Mesendoderm (in vitro differentiated cells): ENCODE data around the gene ZNF579.
"Not testable (repeated sequence)": the region's sequence is repeated elsewhere in the genome, so short reads cannot be mapped to it uniquely, and the experiment has no call there.

Experiments used
- DNase-seq: peaks from one replicate; pipeline ENCODE4 v3.0.0; 2013
- H2AK5ac ChIP-seq: 2 replicates; pipeline ENCODE4 v1.6.1; 2013; ENCODE audit warnings: low read length, inconsistent platforms
- H2BK120ac ChIP-seq: 2 replicates; pipeline ENCODE4 v1.6.1; 2013; ENCODE audit warnings: low read depth, mild to moderate bottlenecking, low read length, moderate library complexity, mixed read lengths
- H2BK15ac ChIP-seq: replicated peaks from 2 replicates; pipeline ENCODE4 v1.6.1; 2013; ENCODE audit warnings: low read depth, mild to moderate bottlenecking, moderate library complexity
- H2BK5ac ChIP-seq: 2 replicates; pipeline ENCODE4 v1.6.1; 2013; ENCODE audit warnings: low read length, inconsistent platforms
- H3K18ac ChIP-seq: 2 replicates; pipeline ENCODE4 v1.6.1; 2013; ENCODE audit warnings: mild to moderate bottlenecking, low read length, mixed read lengths
- H3K23ac ChIP-seq: one replicate; pipeline ENCODE4 v1.6.1; 2013; ENCODE audit warnings: low read length
- H3K27ac ChIP-seq: 2 replicates; pipeline ENCODE4 v1.5.1; 2013; ENCODE audit warnings: low read depth, mild to moderate bottlenecking, inconsistent platforms, low read length, moderate library complexity
- H3K27me3 ChIP-seq: 2 replicates; pipeline ENCODE4 v1.6.1; 2013; ENCODE audit warnings: low read length, control low read depth, mild to moderate bottlenecking, inconsistent platforms; ENCODE audit not compliant: insufficient read depth, poor library complexity
- H3K36me3 ChIP-seq: 2 replicates; pipeline ENCODE4 v1.6.1; 2013; ENCODE audit warnings: low read length, inconsistent platforms; ENCODE audit not compliant: control insufficient read depth, insufficient read depth
- H3K4ac ChIP-seq: one replicate; pipeline ENCODE4 v1.6.1; 2013; ENCODE audit warnings: low read depth, mild to moderate bottlenecking, low read length, moderate library complexity
- H3K4me1 ChIP-seq: 2 replicates; pipeline ENCODE4 v1.6.1; 2013; ENCODE audit warnings: low read depth, low read length, inconsistent platforms; ENCODE audit not compliant: control insufficient read depth
- H3K4me2 ChIP-seq: 2 replicates; pipeline ENCODE4 v1.6.1; 2013; ENCODE audit warnings: low read length
- H3K4me3 ChIP-seq: 2 replicates; pipeline ENCODE4 v1.5.1; 2013; ENCODE audit warnings: mild to moderate bottlenecking, low read length
- H3K56ac ChIP-seq: one replicate; pipeline ENCODE4 v1.6.1; 2013; ENCODE audit warnings: low read length
- H3K79me1 ChIP-seq: 2 replicates; pipeline ENCODE4 v1.6.1; 2013; ENCODE audit warnings: low read length, inconsistent platforms
- H3K79me2 ChIP-seq: 2 replicates; pipeline ENCODE4 v1.6.1; 2013; ENCODE audit warnings: mild to moderate bottlenecking, low read length; ENCODE audit not compliant: control insufficient read depth, insufficient read depth
- H3K9ac ChIP-seq: 2 replicates; pipeline ENCODE4 v1.6.1; 2013; ENCODE audit warnings: low read length, inconsistent platforms
- H4K5ac ChIP-seq: one replicate; pipeline ENCODE4 v1.6.1; 2013; ENCODE audit warnings: low read length
- H4K8ac ChIP-seq: one replicate; pipeline ENCODE4 v1.6.1; 2013; ENCODE audit warnings: low read depth, mild to moderate bottlenecking, control low read depth, low read length, moderate library complexity
- WGBS: extraction: QIAGEN DNeasy Blood & Tissue Kit; methylation state at CpG from one replicate; pipeline ENCODE4 v1.1.7; 2013; ENCODE audit warnings: low lambda C conversion rate, missing lambda C conversion rate; ENCODE audit not compliant: insufficient coverage; ENCODE audit errors: extremely low coverage; 5-methylcytosine and 5-hydroxymethylcytosine counted together

ZNF579 gene

DNA sequence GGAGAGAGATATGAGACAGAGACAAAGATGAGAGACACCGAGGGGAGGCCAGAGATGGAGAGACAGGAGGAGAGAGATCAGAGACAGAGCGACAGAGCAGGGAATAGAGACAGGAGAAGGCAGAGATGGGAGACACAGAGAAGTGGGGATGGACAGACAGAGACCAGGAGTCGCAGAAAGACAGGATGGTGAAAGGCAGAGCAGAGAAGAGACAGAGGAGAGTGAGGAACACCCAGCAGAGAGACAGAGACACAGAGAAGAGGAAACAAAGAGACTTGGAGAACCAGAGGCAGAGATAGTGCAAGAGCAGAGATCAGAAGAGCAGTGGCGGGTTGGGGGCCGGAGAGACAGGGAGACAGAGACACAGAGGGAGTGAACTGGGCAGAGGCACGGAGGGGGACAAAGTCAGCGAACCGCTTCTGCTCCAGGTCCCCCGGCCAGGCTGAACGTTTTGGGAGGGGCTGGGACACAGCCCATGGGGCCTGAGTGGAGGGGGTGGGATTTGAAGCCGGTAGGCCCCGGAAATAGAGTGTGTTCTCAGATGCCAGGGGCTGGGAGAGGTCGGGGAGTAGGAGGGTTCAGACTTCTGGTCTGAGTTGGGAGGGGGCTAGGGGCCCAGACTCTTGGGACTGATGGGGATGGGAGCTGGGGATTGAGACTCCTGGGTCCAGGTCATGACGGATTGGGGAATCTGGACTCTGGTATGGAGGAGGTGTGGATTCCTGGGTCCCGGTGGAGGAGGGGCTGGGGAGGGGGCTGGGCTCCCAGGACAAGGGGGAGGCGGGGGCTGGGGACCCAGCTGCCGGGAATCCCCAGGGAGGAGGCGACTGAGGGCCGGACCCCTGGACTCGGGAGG is 654 bp downstream of the ZNF579 start:
- Histone ChIP-seq H3K79me2 (peaks cover 8% of the 10 kb centered on the region), H3K56ac (peak overlapping the region; percentile 90), H3K4me3 (peak overlapping the region; percentile 85), H3K79me1 (peaks cover 4% of the 10 kb centered on the region), H3K4ac (peak overlapping the region; percentile 95), H4K8ac (peak overlapping the region; percentile 41), H2BK15ac (no peak overlapping the region), H3K4me2 (peak overlapping the region; percentile 72), H3K23ac (no peak overlapping the region), H3K27me3 (no peaks in the 10 kb centered on the region), H2BK120ac (peak overlapping the region; percentile 39), H4K5ac (no peak overlapping the region), H3K9ac (peak overlapping the region; percentile 82), H2AK5ac (no peak overlapping the region), H3K18ac (peak overlapping the region; percentile 99), H3K36me3 (peaks cover 7% of the 10 kb centered on the region), H3K27ac (peak overlapping the region; percentile 10), H2BK5ac (peak overlapping the region; percentile 63), H3K4me1 (no peaks in the 10 kb centered on the region)
- no CpG with 5 or more reads among the region's 20 CpGs for WGBS
- DNase-seq: peak; percentile 63

DNA sequence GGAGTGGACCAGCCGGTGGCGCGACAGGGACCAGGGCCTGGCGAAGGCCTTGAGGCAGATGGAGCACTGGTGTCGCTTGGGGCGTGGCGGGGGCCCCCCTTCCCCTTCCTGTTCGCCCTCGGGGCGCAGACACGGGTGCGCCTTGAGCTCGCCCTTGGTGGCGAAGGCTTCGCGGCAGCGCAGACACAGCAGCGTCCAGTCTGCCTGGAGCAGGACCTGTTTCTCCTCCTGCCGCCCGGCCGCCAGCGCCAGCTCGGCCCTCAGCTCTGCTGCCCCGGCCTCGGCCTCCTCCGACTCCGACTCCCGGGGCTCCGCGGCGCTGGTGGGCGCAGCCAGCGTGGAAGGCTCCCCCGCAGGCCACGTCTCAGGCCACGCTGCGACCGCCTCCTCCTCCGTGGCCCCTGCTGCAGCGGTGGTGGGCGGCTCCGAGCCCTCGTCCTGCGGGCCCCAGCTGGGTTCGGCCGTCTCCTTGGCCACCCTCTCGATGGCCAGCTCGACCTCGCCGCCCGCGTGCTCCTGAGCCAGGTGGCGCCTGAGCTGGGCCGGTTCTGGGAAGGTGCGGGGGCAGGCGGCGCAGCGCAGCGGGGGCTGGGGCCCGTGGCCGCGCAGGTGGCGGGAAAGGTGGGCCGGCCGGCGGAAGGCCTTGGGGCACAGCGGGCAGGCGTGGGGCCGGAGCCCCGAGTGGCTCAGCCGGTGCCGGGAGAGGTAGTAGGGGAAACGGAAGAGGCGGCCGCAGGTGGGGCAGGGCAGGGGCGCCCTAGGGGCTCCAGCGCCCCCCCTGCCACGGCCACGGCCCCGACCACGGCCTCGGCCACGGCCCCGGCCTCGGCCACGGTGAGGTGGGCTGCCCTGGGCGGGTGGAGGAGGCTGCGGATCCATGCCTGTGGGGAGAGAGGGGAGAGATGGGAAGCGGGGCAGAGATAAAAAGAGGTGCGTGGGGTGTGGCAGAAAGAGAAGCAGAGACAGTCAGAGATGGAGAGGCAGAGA is 1.6 kb downstream of the ZNF579 start:
- Histone ChIP-seq H3K18ac (no peak overlapping the region), H4K8ac (no peak overlapping the region), H3K4me1 (no peaks in the 10 kb centered on the region), H2BK120ac (no peak overlapping the region), H3K27ac (no peak overlapping the region), H2BK15ac (no peak overlapping the region), H3K36me3 (peaks cover 7% of the 10 kb centered on the region), H3K27me3 (no peaks in the 10 kb centered on the region), H2BK5ac (no peak overlapping the region), H3K56ac (peak overlapping the region; percentile 90), H4K5ac (no peak overlapping the region), H3K79me2 (peaks cover 8% of the 10 kb centered on the region), H3K23ac (no peak overlapping the region), H3K4me2 (peak overlapping the region; percentile 72), H3K9ac (peak overlapping the region; percentile 82), H3K79me1 (peaks cover 4% of the 10 kb centered on the region), H3K4ac (no peak overlapping the region), H2AK5ac (no peak overlapping the region), H3K4me3 (no peak overlapping the region)
- WGBS: no CpG with 5 or more reads among the region's 90 CpGs
- DNase-seq: no peak

DNA sequence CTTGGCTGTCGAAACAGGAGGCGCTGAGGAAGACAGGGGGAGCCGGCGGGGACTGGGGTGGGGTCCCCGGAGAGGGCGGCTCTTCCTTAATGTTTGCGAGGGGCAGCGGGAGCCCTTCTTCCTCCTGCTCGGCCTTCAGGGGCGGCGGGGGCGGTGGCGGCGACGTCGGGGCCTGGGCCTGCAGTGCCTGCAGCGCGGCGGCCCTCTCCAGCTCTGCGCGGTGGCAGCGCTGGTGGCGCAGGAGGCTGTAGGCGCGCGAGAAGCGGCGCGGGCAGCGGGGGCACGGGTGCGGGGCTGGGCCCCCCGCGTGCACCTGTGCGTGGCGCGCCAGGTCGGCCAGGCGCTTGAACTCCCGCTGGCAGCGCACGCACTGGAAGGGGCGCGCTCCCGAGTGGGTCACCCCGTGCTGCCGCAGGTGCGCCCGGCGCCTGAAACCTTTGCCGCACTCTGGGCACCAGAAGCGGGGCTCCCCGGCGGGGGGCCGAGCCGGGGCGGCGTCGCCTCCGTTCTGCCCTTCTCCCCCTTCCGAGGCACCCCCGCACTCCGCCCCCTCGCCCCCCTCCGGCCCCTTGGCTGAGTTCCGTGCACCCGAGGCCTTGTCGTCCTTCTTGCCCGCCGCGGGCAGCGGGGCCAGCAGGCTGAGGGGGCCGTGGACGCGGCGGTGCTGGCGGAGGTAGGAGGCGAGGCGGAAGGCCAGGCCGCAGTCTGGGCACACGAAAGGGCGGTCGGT is 2.5 kb downstream of the ZNF579 start:
- H2AK5ac ChIP-seq: no peak overlapping the region
- H2BK15ac ChIP-seq: no peak overlapping the region
- no CpG with 5 or more reads among the region's 83 CpGs for WGBS
- H3K36me3 ChIP-seq: peaks cover 7% of the 10 kb centered on the region
- no peak overlapping the region for H3K27ac ChIP-seq
- no peak overlapping the region for H3K4me3 ChIP-seq
- DNase-seq: no peak
- no peaks in the 10 kb centered on the region for H3K4me1 ChIP-seq
- H2BK120ac ChIP-seq: no peak overlapping the region
- H3K4ac ChIP-seq: no peak overlapping the region
- no peak overlapping the region for H3K4me2 ChIP-seq
- no peak overlapping the region for H4K5ac ChIP-seq
- no peak overlapping the region for H3K23ac ChIP-seq
- H3K79me1 ChIP-seq: peaks cover 4% of the 10 kb centered on the region
- H3K18ac ChIP-seq: no peak overlapping the region
- no peak overlapping the region for H3K9ac ChIP-seq
- no peak overlapping the region for H4K8ac ChIP-seq
- no peak overlapping the region for H2BK5ac ChIP-seq
- no peaks in the 10 kb centered on the region for H3K27me3 ChIP-seq
- no peak overlapping the region for H3K56ac ChIP-seq
- peaks cover 8% of the 10 kb centered on the region for H3K79me2 ChIP-seq

DNA sequence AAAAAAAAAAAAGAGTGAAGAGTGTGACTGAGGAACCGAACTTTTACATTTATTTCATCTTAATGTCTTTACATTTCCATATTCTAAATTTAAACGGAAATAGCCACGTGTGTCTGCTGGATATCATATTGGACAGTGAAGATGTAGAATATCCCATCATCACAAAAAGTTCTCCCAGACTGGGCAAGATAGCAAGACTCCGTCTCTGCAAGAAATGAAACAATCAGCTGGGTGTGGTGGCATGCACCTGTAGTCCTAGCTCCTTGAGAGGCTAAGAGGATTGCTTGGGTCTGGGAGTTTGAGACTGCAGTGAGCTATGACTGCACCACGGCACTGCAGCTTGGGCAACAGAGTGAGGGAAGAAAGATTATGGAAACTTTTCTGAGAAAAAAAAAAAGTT is 3.9 kb downstream of the ZNF579 start:
- H2BK120ac ChIP-seq: no peak overlapping the region
- no peak overlapping the region for H3K9ac ChIP-seq
- DNase-seq: no peak
- no peak overlapping the region for H4K8ac ChIP-seq
- H3K79me1 ChIP-seq: peaks cover 4% of the 10 kb centered on the region
- no peak overlapping the region for H3K4me3 ChIP-seq
- peaks cover 7% of the 10 kb centered on the region for H3K36me3 ChIP-seq
- no peak overlapping the region for H3K27ac ChIP-seq
- no peak overlapping the region for H3K23ac ChIP-seq
- no CpG with 5 or more reads among the region's 5 CpGs for WGBS
- H3K27me3 ChIP-seq: no peaks in the 10 kb centered on the region
- no peak overlapping the region for H3K56ac ChIP-seq
- H3K4me2 ChIP-seq: no peak overlapping the region
- H3K4ac ChIP-seq: no peak overlapping the region
- peaks cover 8% of the 10 kb centered on the region for H3K79me2 ChIP-seq
- H2BK5ac ChIP-seq: no peak overlapping the region
- H3K4me1 ChIP-seq: no peaks in the 10 kb centered on the region
- H2BK15ac ChIP-seq: no peak overlapping the region
- no peak overlapping the region for H4K5ac ChIP-seq
- H3K18ac ChIP-seq: no peak overlapping the region
- no peak overlapping the region for H2AK5ac ChIP-seq

DNA sequence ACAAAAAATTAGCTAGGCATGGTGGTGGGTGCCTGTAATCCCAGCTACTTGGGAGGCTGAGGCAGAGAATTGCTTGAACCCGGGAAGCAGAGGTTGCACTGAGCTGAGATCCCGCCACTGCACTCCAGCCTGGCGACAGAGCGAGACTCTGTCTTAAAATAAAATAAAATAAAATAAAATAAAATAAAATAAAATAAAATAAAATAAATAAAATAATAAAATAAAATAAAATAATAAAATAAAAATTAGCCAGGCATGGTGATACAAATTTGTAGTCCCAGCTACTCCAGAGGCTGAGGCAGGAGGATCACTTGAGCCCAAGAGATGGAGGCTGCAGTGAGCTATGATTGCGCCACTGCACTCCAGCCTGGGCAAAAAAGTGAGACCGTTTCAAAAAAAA is 6.7 kb downstream of the ZNF579 start:
- DNase-seq, H2BK15ac ChIP-seq, H3K27ac ChIP-seq, H3K4me1 ChIP-seq, H3K27me3 ChIP-seq, H3K9ac ChIP-seq, H3K4ac ChIP-seq, H4K5ac ChIP-seq, H2BK5ac ChIP-seq, H2AK5ac ChIP-seq, H3K18ac ChIP-seq, H3K4me2 ChIP-seq, H3K23ac ChIP-seq, H3K79me1 ChIP-seq, H3K4me3 ChIP-seq, H2BK120ac ChIP-seq, H4K8ac ChIP-seq, H3K36me3 ChIP-seq, H3K56ac ChIP-seq, H3K79me2 ChIP-seq: not testable (repeated sequence)
- WGBS: no CpG with 5 or more reads among the region's 6 CpGs
